Inflammatory macrophage treated with lipopolysaccharide for 1 hour (primary cell): Measurements from ENCODE around the gene SEMA3F.

ENCODE experiments used
- DNase-seq, 2 donors: peaks; one replicate each; pipeline ENCODE4 v3.0.0-alpha.2; 2020 to 2022

Gene SEMA3F

GRCh38 chr3:50156549-50157493 lies 1.7 kb downstream of the SEMA3F start:
- no peak for DNase-seq

- no peak for DNase-seq
Observed at GRCh38 chr3:50157827-50158529, 2.9 kb downstream of the SEMA3F start.

GRCh38 chr3:50158530-50159146 lies 3.5 kb downstream of the SEMA3F start:
- no peak for DNase-seq

GRCh38 chr3:50160561-50160983 lies 5.4 kb downstream of the SEMA3F start:
- DNase-seq = no peak

- no peak for DNase-seq
Observed at GRCh38 chr3:50161320-50161719, 6.2 kb downstream of the SEMA3F start.

GRCh38 chr3:50162034-50162883 lies 7.1 kb downstream of the SEMA3F start:
- DNase-seq = no peak

- no peak for DNase-seq
Observed at GRCh38 chr3:50163572-50164455, 8.7 kb downstream of the SEMA3F start.

- DNase-seq = no peak
Observed at GRCh38 chr3:50164481-50164880, 9.4 kb downstream of the SEMA3F start.

GRCh38 chr3:50164984-50165909 lies 10.1 kb downstream of the SEMA3F start:
- no peak for DNase-seq

GRCh38 chr3:50165910-50166538 lies 10.9 kb downstream of the SEMA3F start:
- DNase-seq = no peak

GRCh38 chr3:50166620-50167019 lies 11.5 kb downstream of the SEMA3F start:
- no peak for DNase-seq

- DNase-seq = no peak
Observed at GRCh38 chr3:50167069-50167840, 12.1 kb downstream of the SEMA3F start.

GRCh38 chr3:50167841-50168209 lies 12.7 kb downstream of the SEMA3F start:
- DNase-seq = no peak

GRCh38 chr3:50168388-50168787 lies 13.3 kb downstream of the SEMA3F start:
- no peak for DNase-seq

GRCh38 chr3:50168791-50169190 lies 13.7 kb downstream of the SEMA3F start:
- no peak for DNase-seq

- DNase-seq = no peak
Observed at GRCh38 chr3:50169232-50169832, 14.2 kb downstream of the SEMA3F start.

- no peak for DNase-seq
Observed at GRCh38 chr3:50169858-50170257, 14.7 kb downstream of the SEMA3F start.

- peak in 1 of 2 donors; percentile 22 for DNase-seq
Observed at GRCh38 chr3:50170689-50171088, 15.6 kb downstream of the SEMA3F start.
